ENCODE data around the gene CHN1.

Gene CHN1

GRCh38 chr2:175004980-175005732 is at the start of gene CHN1:
Gene CHN1 (minus strand): TSS chr2:175005381. CDS start chr2:175004912, 469 bp downstream.
- in situ Hi-C loops (cut with MboI; ENCODE audit: low sequenced_read_pairs) = no loop called here

GRCh38 chr2:175054340-175054739 is 49.2 kb upstream of the CHN1 start:
- in situ Hi-C loops (cut with MboI; ENCODE audit: low sequenced_read_pairs) = no loop called here

GRCh38 chr2:175049661-175050060 is 44.5 kb upstream of the CHN1 start:
- in situ Hi-C loops (cut with MboI; ENCODE audit: low sequenced_read_pairs) = no loop called here

- in situ Hi-C loops (cut with MboI; ENCODE audit: low sequenced_read_pairs) = no loop called here
Measured at GRCh38 chr2:175048275-175048674, 43.1 kb upstream of the CHN1 start.

GRCh38 chr2:175039490-175039889 is 34.3 kb upstream of the CHN1 start:
- in situ Hi-C loops (cut with MboI; ENCODE audit: low sequenced_read_pairs) = no loop called here

GRCh38 chr2:175039031-175039430 is 33.9 kb upstream of the CHN1 start:
- in situ Hi-C loops (cut with MboI; ENCODE audit: low sequenced_read_pairs) = no loop called here

- in situ Hi-C loops (cut with MboI; ENCODE audit: low sequenced_read_pairs) = no loop called here
Measured at GRCh38 chr2:175037941-175038340, 32.8 kb upstream of the CHN1 start.

GRCh38 chr2:175036582-175037018 is 31.4 kb upstream of the CHN1 start:
- in situ Hi-C loops (cut with MboI; ENCODE audit: low sequenced_read_pairs) = no loop called here

GRCh38 chr2:175035806-175036205 is 30.6 kb upstream of the CHN1 start:
- in situ Hi-C loops (cut with MboI; ENCODE audit: low sequenced_read_pairs) = no loop called here

- in situ Hi-C loops (cut with MboI; ENCODE audit: low sequenced_read_pairs) = no loop called here
Measured at GRCh38 chr2:175034716-175035115, 29.5 kb upstream of the CHN1 start.

- in situ Hi-C loops (cut with MboI; ENCODE audit: low sequenced_read_pairs) = no loop called here
Measured at GRCh38 chr2:175030380-175031271, 25.4 kb upstream of the CHN1 start.

- in situ Hi-C loops (cut with MboI; ENCODE audit: low sequenced_read_pairs) = no loop called here
Measured at GRCh38 chr2:175027755-175028154, 22.6 kb upstream of the CHN1 start.

- in situ Hi-C loops (cut with MboI; ENCODE audit: low sequenced_read_pairs) = no loop called here
Measured at GRCh38 chr2:175026385-175026784, 21.2 kb upstream of the CHN1 start.

- in situ Hi-C loops (cut with MboI; ENCODE audit: low sequenced_read_pairs) = no loop called here
Measured at GRCh38 chr2:175025946-175026345, 20.8 kb upstream of the CHN1 start.

- in situ Hi-C loops (cut with MboI; ENCODE audit: low sequenced_read_pairs) = no loop called here
Measured at GRCh38 chr2:175025233-175025632, 20.1 kb upstream of the CHN1 start.

GRCh38 chr2:175022923-175023322 is 17.7 kb upstream of the CHN1 start:
- in situ Hi-C loops (cut with MboI; ENCODE audit: low sequenced_read_pairs) = no loop called here

- in situ Hi-C loops (cut with MboI; ENCODE audit: low sequenced_read_pairs) = no loop called here
Measured at GRCh38 chr2:175019566-175020327, 14.6 kb upstream of the CHN1 start.

- in situ Hi-C loops (cut with MboI; ENCODE audit: low sequenced_read_pairs) = no loop called here
Measured at GRCh38 chr2:175017618-175018414, 12.6 kb upstream of the CHN1 start.

GRCh38 chr2:175015340-175015739 is 10.2 kb upstream of the CHN1 start:
- in situ Hi-C loops (cut with MboI; ENCODE audit: low sequenced_read_pairs) = no loop called here

GRCh38 chr2:175012516-175012915 is 7.3 kb upstream of the CHN1 start:
- in situ Hi-C loops (cut with MboI; ENCODE audit: low sequenced_read_pairs) = no loop called here

Data from hTERT RPE-1 (cell line).